ENCODE data around the gene MBTD1. TPM values are rescaled to one million over a fixed set of nuclear protein-coding genes. Genes with fewer than 3 reads are reported as not detected.

MBTD1 gene
- total RNA-seq, 4 donors from 2014 or later = 20.9 to 26.7 (median 24.0) TPM

DNA sequence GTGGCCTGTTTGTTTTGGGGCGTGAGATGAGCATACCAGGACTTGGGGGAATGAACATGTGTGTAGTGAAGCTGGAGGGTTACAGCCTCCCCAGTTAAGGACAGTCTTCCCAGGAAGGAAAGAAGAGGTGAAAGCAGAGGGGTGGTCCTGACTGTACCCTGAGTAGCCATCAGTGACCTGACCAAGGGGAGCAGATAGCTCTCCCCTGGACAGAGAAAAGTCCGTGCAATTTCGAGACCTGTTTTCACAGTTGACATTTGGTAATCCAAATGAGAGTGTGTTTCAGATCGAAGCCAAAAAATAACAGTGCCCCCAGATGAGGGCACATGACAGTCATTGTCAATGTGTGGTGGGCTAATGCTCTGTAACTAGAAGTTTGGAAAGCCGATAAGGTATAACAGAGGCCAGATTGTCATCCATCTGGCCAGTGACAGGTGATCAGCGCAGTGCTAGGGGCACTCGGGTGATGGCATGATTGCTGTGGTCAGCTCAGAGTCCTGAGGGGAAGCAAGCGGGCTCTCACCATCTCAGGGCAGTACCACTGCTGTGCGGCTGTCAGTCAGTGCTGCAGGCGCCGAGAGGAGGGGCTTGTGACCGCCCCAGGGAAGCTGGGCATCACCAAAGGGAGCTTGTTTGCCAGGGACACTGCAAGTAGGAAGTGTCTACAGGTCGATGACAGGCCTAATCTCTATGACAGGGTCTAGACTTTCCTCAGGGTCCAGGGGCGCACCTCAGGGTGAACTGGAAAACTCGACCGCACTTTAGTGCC lies 94.8 kb downstream of the MBTD1 start:
- DNase-seq (ENCODE audit: low spot score in 2 of 2) = peak in 1 of 2 donors; percentile 87
- 64 to 66% methylated on average over 16 of the region's 16 CpGs for WGBS, 2 donors
- intact Hi-C loops (cut with DNase I; ENCODE audit: low total_unique reads) = no loop called here
- no peak for TF ChIP-seq POLR2A (IDR thresholded peaks at IDR 0.05)
- TF ChIP-seq, protein P1, sequence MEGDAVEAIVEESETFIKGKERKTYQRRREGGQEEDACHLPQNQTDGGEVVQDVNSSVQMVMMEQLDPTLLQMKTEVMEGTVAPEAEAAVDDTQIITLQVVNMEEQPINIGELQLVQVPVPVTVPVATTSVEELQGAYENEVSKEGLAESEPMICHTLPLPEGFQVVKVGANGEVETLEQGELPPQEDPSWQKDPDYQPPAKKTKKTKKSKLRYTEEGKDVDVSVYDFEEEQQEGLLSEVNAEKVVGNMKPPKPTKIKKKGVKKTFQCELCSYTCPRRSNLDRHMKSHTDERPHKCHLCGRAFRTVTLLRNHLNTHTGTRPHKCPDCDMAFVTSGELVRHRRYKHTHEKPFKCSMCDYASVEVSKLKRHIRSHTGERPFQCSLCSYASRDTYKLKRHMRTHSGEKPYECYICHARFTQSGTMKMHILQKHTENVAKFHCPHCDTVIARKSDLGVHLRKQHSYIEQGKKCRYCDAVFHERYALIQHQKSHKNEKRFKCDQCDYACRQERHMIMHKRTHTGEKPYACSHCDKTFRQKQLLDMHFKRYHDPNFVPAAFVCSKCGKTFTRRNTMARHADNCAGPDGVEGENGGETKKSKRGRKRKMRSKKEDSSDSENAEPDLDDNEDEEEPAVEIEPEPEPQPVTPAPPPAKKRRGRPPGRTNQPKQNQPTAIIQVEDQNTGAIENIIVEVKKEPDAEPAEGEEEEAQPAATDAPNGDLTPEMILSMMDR (IDR thresholded peaks at IDR 0.05) = no peak
- H3K4me3 ChIP-seq (ENCODE audit: low read depth, poor library complexity, severe bottlenecking) = no peak overlapping the region

DNA sequence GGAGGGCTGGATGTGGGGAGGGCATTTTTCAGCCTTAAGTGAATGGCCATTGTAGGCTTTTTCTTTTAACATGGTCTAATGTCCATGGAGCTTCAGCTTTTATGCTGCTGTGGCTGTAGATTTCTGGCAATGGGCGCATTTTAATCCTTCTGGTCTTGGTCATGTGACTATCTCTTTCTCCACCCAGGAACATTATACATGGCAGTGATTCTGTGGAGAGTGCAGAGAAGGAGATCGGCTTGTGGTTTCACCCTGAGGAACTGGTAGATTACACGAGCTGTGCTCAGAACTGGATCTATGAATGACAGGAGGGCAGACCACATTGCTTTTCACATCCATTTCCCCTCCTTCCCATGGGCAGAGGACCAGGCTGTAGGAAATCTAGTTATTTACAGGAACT lies 98.3 kb downstream of the MBTD1 start:
- DNase-seq (ENCODE audit: low spot score in 2 of 2) = no peak
- H3K4me3 ChIP-seq (ENCODE audit: low read depth, poor library complexity, severe bottlenecking) = no peak overlapping the region
- intact Hi-C loops (cut with DNase I; ENCODE audit: low total_unique reads) = no loop called here
- TF ChIP-seq POLR2A (IDR thresholded peaks at IDR 0.05) = no peak
- WGBS, 2 donors = 70 to 81% methylated on average over 3 of the region's 3 CpGs

DNA sequence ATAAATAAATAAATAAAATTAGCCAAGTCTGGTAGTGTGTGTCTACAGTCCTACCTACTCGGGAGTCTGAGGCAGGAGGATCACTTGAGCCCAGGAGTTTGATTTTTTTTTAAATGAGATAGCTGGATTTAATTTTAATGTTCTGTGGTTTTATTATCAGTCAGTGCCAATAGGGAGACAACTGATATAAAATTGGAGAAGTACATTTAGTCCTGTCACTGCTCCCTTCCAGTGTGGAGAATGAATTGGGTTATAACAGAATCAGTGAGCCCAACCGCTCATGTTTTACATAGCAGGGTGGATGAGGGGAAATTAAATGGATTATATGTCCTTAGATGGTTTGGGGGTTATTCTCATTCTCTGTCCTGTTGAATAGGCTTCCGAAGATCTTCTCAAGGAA lies 100.2 kb downstream of the MBTD1 start:
- intact Hi-C loops (cut with DNase I; ENCODE audit: low total_unique reads) = no loop called here
- DNase-seq (ENCODE audit: low spot score in 2 of 2) = no peak
- 97 to 98% methylated on average over 3 of the region's 3 CpGs for WGBS, 2 donors
- H3K4me3 ChIP-seq (ENCODE audit: low read depth, poor library complexity, severe bottlenecking) = no peak overlapping the region
- no peak for TF ChIP-seq POLR2A (IDR thresholded peaks at IDR 0.05)
- TF ChIP-seq, protein P1 (IDR thresholded peaks at IDR 0.05) = no peak

DNA sequence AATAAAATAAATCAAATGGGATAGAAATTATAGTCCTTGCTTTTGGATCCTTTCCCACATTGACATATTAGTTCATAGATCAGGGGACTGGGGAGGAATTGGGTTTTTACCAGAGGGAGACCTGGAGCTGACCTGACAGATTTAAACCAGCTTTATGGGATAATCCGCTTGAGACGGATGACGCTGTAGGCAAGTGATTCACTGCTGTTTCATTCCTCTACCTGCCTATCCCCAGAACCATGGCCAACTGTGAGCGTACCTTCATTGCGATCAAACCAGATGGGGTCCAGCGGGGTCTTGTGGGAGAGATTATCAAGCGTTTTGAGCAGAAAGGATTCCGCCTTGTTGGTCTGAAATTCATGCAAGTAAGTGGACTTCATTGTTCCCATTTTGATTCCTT lies 104.4 kb downstream of the MBTD1 start:
- TF ChIP-seq, protein P1 (IDR thresholded peaks at IDR 0.05) = no peak
- no peak for TF ChIP-seq POLR2A (IDR thresholded peaks at IDR 0.05)
- no peak for DNase-seq (ENCODE audit: low spot score in 2 of 2)
- intact Hi-C loops (cut with DNase I; ENCODE audit: low total_unique reads) = no loop called here
- H3K4me3 ChIP-seq (ENCODE audit: low read depth, poor library complexity, severe bottlenecking) = no peak overlapping the region
- 96% methylated on average over 8 of the region's 8 CpGs for WGBS, 2 donors

DNA sequence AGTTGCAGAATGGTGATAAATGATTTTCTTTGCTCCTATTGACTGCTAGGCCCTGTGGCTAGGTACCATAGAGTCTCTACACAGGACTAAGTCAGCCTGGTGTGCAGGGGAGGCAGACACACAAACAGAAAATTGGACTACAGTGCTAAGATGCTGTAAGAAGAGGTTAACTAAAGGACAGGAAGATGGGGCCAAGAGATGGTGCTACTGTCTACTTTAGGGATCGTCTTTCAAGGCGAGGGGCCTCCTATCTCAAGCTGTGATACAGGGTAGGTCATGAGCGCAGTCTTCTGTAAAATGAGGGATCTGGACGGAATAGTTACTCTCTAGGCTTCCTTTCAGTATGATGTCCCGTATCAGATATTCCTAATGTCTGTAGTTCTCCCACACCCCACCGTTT lies 105.7 kb downstream of the MBTD1 start:
- TF ChIP-seq, protein P1 (IDR thresholded peaks at IDR 0.05) = no peak
- TF ChIP-seq POLR2A (IDR thresholded peaks at IDR 0.05) = no peak
- intact Hi-C loops (cut with DNase I; ENCODE audit: low total_unique reads) = no loop called here
- DNase-seq (ENCODE audit: low spot score in 2 of 2) = peak in 1 of 2 donors; percentile 42
- 9% methylated on average over 6 of the region's 6 CpGs for WGBS, 2 donors
- H3K4me3 ChIP-seq (ENCODE audit: low read depth, poor library complexity, severe bottlenecking) = peak overlapping the region; percentile 50

DNA sequence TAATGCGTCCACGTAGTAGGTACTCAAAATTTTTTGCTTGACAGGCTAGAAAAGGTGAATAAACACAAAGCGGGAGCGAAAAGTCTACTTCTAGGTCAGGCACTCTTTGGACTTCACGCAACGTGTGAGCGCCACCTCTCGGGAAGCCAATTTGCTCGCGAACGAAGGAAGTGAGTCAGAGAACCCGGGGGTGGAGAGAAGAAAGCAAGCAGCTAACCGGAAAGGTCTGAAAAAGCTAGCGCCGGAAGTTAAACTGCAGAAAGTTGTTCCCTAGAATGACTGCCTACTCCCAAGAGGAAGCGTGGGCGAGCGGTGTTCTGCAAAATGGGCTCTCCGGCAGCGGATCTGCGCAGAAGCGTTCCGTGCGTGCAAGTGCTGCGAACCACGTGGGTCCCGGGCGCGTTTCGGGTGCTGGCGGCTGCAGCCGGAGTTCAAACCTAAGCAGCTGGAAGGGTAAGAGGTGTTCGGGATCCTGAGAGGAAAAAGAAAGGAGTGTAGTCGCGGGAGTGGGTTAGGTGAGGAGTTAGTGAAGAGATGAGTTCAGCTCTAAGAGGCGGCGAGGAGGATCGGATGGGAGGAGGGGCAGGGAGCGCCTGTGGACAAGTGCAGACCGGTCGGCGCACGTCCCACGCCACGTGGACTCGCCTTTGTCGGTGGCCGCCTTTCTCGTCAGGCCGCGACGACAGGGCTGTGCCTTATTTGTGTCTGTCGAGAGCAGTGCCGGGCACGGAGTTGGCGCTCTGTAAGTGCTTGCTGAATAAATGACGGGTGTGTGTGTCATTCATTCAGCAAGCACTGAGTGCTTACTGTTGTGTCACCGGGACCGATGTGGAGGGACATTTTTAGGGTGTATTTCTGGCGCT lies 106.4 kb downstream of the MBTD1 start, which contains the start of gene NME1:
Gene NME1, plus strand, starts transcription at position 350 of the 863 bp plus-strand sequence. CDS start 2,096 bp downstream, outside the sequence.
- TF ChIP-seq, protein P1 (IDR thresholded peaks at IDR 0.05) = peak in 1 of 3 donors; percentile 80
- no peak for TF ChIP-seq POLR2A (IDR thresholded peaks at IDR 0.05)
- WGBS, 2 donors = 0 to 1% methylated on average over 58 to 60 of the region's 60 CpGs
- intact Hi-C loops (cut with DNase I; ENCODE audit: low total_unique reads) = no loop called here
- H3K4me3 ChIP-seq (ENCODE audit: low read depth, poor library complexity, severe bottlenecking) = peak within 1 kb of the TSS; percentile 50
- DNase-seq (ENCODE audit: low spot score in 2 of 2) = peak; percentile 98 to 99
